Fibroblast of lung (primary cell): ENCODE data around the gene EFHD1. TPM values are rescaled to one million over a fixed set of nuclear protein-coding genes. Genes with fewer than 3 reads are reported as not detected.
"Not testable (repeated sequence)": the region's sequence is repeated elsewhere in the genome, so short reads cannot be mapped to it uniquely, and the experiment has no call there.

Experiments used
- DNase-seq, 2 donors: peaks; one replicate each; pipeline versions ENCODE4 v3.0.0 to v3.0.0-alpha.2; 2010; ENCODE audit warnings: low read depth in 2 of 2
- H2AFZ ChIP-seq: 2 replicates; pipeline ENCODE4 v1.5.1; 2012; ENCODE audit warnings: low read length, control low read depth, inconsistent platforms
- H3K27ac ChIP-seq: 2 replicates; pipeline ENCODE4 v1.5.1; 2011; ENCODE audit warnings: low read length, control low read depth; ENCODE audit not compliant: insufficient read depth
- H3K27me3 ChIP-seq: 2 replicates; pipeline ENCODE4 v1.5.1; 2011; ENCODE audit warnings: mild to moderate bottlenecking, low read length; ENCODE audit not compliant: control insufficient read depth, insufficient read depth
- H3K36me3 ChIP-seq: 2 replicates; pipeline ENCODE4 v1.5.1; 2011; ENCODE audit warnings: low read length; ENCODE audit not compliant: control insufficient read depth, insufficient read depth
- H3K4me1 ChIP-seq: 2 replicates; pipeline ENCODE4 v1.5.1; 2011; ENCODE audit warnings: low read length; ENCODE audit not compliant: control insufficient read depth, insufficient read depth; ENCODE audit errors: extremely low read depth
- H3K4me2 ChIP-seq: 2 replicates; pipeline ENCODE4 v1.5.1; 2011; ENCODE audit warnings: low read length, control low read depth; ENCODE audit not compliant: insufficient read depth; ENCODE audit errors: extremely low read depth
- H3K4me3 ChIP-seq, 4 experiments: fragments of 200-600 bp in 1 of 4; sonication (generic) in 1 of 4; replicated peaks in 1 of 4; 2 replicates each; pipeline ENCODE4 v1.5.1; 2011 to 2016; ENCODE audit warnings: low read length in 4 of 4, low read depth in 3 of 4, mild to moderate bottlenecking in 3 of 4, control low read depth in 2 of 4, inconsistent platforms in 1 of 4, mixed read lengths in 1 of 4; ENCODE audit not compliant: insufficient read depth in 1 of 4; ENCODE audit errors: control extremely low read depth in 1 of 4
- H3K79me2 ChIP-seq: 2 replicates; pipeline ENCODE4 v1.5.1; 2012; ENCODE audit warnings: mild to moderate bottlenecking, low read length, inconsistent platforms; ENCODE audit not compliant: control insufficient read depth, insufficient read depth
- H3K9ac ChIP-seq: 2 replicates; pipeline ENCODE4 v1.5.1; 2011; ENCODE audit warnings: mild to moderate bottlenecking, low read length, control low read depth; ENCODE audit not compliant: insufficient read depth
- H3K9me3 ChIP-seq: 2 replicates; pipeline ENCODE4 v1.5.1; 2012; ENCODE audit warnings: low read depth, low read length; ENCODE audit not compliant: control insufficient read depth, insufficient read depth
- H4K20me1 ChIP-seq: 2 replicates; pipeline ENCODE4 v1.5.1; 2011; ENCODE audit warnings: low read length; ENCODE audit not compliant: control insufficient read depth, insufficient read depth; ENCODE audit errors: extremely low read depth
- CTCF ChIP-seq, 2 donors: IDR thresholded peaks in 1 of 2; conservative IDR thresholded peaks in 1 of 2; 1 replicate in 1 of 2; 2 replicates in 1 of 2; pipeline ENCODE4 v1.5.1; 2011 to 2012; ENCODE audit warnings: low read length in 2 of 2, control low read depth in 1 of 2, inconsistent platforms in 1 of 2, low read depth in 1 of 2, mild to moderate bottlenecking in 1 of 2
- EZH2 ChIP-seq: IDR thresholded peaks from 2 replicates; pipeline ENCODE4 v1.5.1; 2012; ENCODE audit warnings: low read length, control low read depth, mild to moderate bottlenecking; ENCODE audit errors: missing control alignments
- polyA plus RNA-seq, 2 donors: library from polyadenylated mRNA; depleted of rRNA in 1 of 2; stranded (reverse) in 1 of 2; unstranded in 1 of 2; fragments of >200 nt; gene quantifications; 2 replicates each; pipeline ENCODE4 v1.2.1, GENCODE V29; 2011 to 2012; ENCODE audit warnings: missing spikeins in 1 of 2
- total RNA-seq: library from RNA; depleted of rRNA; stranded (reverse); fragments of >200 nt; gene quantifications from 2 replicates; pipeline ENCODE4 v1.2.1, GENCODE V29; 2014

The EFHD1 gene
- total and polyA plus RNA-seq, 2 donors (not counting 1 experiment from before 2014, with no cell fraction given) = 0.83 TPM; not detected in 1

DNA sequence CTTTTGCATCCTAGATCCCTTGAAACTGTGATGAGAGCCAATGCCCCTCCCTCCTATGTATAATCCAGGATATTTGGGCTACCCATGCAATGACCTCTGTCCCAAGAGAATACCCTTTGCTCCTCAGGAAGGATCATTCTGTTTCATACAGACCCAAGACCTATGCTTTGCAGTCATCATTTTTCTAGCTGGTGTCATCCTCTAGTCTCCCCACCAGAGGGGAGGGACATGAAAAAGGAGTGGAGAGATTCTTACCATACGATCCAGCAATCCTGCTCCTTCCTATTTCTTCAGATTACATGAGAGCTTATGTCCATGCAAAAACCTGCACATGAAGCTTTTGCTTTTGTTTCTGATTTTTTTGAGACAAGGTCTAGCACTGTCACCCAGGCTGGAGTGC lies 50.0 kb downstream of the EFHD1 start:
- H3K4me2 ChIP-seq = no peak overlapping the region
- no peaks in the 10 kb centered on the region for H3K79me2 ChIP-seq
- H3K27me3 ChIP-seq = peaks cover 5% of the 10 kb centered on the region
- H3K4me3 ChIP-seq = no peak overlapping the region
- TF ChIP-seq CTCF (conservative IDR thresholded peaks at IDR 0.05 in 1 of 2, IDR thresholded peaks at IDR 0.05 in 1 of 2; ENCODE audit: low read depth in 1 of 2, low read length in 2 of 2) = no peak
- H2AFZ ChIP-seq = no peak overlapping the region
- no peak overlapping the region for H3K27ac ChIP-seq
- H3K36me3 ChIP-seq = no peaks in the 10 kb centered on the region
- no peak for DNase-seq
- no peaks in the 10 kb centered on the region for H4K20me1 ChIP-seq
- H3K9me3 ChIP-seq = no peaks in the 10 kb centered on the region
- no peak overlapping the region for H3K9ac ChIP-seq
- H3K4me1 ChIP-seq = no peaks in the 10 kb centered on the region

- not testable (repeated sequence) for H3K79me2 ChIP-seq, H3K27ac ChIP-seq, H3K4me2 ChIP-seq, DNase-seq, H3K36me3 ChIP-seq, H4K20me1 ChIP-seq, H2AFZ ChIP-seq, H3K27me3 ChIP-seq, H3K4me3 ChIP-seq, H3K9ac ChIP-seq, H3K4me1 ChIP-seq, H3K9me3 ChIP-seq
Measured at GRCh38 chr2:232685391-232685790, 52.0 kb downstream of the EFHD1 start.

GRCh38 chr2:232687382-232688160 lies 54.2 kb downstream of the EFHD1 start:
- no peak overlapping the region for H3K4me3 ChIP-seq
- no peak overlapping the region for H3K9ac ChIP-seq
- no peaks in the 10 kb centered on the region for H3K79me2 ChIP-seq
- H4K20me1 ChIP-seq = no peaks in the 10 kb centered on the region
- no peak overlapping the region for H2AFZ ChIP-seq
- no peaks in the 10 kb centered on the region for H3K9me3 ChIP-seq
- H3K27ac ChIP-seq = no peak overlapping the region
- H3K36me3 ChIP-seq = no peaks in the 10 kb centered on the region
- no peak overlapping the region for H3K4me2 ChIP-seq
- no peak for DNase-seq
- H3K27me3 ChIP-seq = peaks cover 3% of the 10 kb centered on the region
- H3K4me1 ChIP-seq = no peaks in the 10 kb centered on the region
- TF ChIP-seq CTCF (conservative IDR thresholded peaks at IDR 0.05 in 1 of 2, IDR thresholded peaks at IDR 0.05 in 1 of 2; ENCODE audit: low read depth in 1 of 2, low read length in 2 of 2) (no peak), EZH2 (no peak)
